ENCODE data around the gene UST. TPM values are rescaled to one million over a fixed set of nuclear protein-coding genes. Genes with fewer than 3 reads are reported as not detected.
A peak's percentile ranks its signal among the peaks of the same experiment; 100 is the strongest.

The UST gene
- total RNA-seq, 1 donor from 2014 or later, result 4.4 TPM

DNA sequence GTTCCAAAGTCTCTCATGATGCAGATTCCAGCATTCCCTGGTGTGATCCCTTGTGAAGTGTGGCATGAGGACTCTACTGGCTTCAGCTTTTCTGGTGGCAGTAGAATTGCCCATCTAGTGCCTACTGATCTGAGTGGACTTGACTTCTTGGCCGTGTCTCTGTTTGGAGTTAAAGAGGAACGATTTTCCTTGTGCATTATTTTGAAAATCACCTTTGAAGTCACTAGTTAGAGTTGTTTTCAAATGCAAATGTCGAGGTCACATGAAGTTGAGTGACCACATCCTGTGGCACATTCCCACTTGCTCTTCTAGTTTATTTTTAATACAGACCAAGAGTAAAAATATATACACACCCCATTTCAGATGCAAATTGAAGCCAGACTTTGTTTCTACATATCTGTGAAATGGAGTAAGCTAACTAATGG is 300.0 kb downstream of the UST start:
- no peak for DNase-seq (ENCODE audit: missing footprints)
- no peak for ATAC-seq
- intact Hi-C loops (cut with DNase I), result no loop called here

DNA sequence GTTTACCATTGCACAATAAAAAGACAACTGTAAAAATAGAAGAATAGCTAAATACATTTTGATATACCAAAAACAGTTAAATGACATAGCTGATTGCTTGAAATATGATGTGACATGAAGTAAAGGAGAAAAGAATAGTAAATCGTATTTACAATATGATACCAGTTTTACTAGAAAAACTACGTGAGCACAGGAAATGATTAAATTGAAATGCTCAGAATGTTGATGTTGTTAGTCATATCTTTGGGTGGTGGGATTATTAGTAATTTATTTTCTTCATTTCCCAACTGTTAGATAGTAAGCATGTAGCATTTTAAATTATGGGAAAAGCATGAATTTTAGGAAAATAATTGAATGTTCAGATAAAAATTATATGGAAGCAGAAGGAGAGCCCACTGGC is 302.4 kb downstream of the UST start:
- intact Hi-C loops (cut with DNase I), result no loop called here
- no peak for ATAC-seq

DNA sequence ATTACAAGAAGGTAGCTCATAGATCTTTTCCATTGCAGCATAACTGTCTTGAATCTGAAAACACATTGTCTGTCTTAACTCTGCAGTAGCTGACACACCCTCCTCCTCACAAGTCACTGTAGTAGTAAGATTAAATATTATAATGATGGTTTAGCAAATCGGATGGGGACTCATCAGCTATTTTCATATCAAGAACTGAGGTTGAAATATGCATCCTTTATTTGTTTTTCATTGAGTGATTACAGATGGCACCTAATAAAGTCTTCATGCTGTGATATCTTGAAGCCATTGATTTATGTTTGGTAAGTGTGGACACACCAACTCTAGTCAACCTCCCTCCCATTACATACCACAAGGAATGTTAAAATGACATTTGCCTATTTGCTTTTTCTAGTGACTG is 303.3 kb downstream of the UST start:
- intact Hi-C loops (cut with DNase I), result no loop called here
- ATAC-seq, result no peak
- DNase-seq (ENCODE audit: missing footprints), result no peak

More for the DNA sequence above, 302.4 kb downstream of the UST start:
- DNase-seq (ENCODE audit: missing footprints), result no peak

DNA sequence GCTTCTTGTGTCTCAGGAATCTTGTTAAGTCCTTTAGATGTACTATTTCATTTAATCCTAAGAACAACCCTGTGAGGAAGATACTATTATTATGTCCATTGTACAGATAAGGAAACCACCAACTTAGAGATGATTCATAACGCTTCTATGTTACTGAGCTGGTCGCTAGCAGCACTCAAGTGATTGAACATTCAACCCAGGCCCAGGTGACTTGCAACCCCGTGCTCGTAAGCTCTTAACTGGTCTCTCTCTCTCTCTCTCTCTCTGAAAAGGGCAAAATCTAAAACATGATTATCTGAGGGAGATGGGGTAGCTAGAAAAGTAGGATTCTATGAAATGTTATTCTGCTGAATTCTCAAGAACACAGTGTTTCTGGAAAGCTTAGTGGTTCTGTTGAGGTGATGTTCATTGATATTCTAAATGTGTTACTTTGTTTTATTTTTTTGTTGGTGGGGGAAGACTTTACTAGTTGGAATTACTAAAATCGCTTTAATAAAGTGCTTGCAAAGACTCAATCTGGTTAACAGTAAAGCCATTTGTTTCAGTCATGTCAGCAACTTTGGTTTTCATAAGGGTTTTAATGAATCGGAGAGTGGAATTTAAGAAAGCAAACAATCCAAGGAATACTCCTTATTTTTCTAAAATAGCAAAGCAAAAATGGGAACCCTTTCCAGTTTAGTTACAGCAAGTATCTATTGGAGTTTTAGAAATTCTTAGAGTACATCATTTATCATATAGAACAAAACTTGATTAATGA is 305.7 kb downstream of the UST start:
- ATAC-seq, result no peak
- intact Hi-C loops (cut with DNase I), result no loop called here
- no peak for DNase-seq (ENCODE audit: missing footprints)

DNA sequence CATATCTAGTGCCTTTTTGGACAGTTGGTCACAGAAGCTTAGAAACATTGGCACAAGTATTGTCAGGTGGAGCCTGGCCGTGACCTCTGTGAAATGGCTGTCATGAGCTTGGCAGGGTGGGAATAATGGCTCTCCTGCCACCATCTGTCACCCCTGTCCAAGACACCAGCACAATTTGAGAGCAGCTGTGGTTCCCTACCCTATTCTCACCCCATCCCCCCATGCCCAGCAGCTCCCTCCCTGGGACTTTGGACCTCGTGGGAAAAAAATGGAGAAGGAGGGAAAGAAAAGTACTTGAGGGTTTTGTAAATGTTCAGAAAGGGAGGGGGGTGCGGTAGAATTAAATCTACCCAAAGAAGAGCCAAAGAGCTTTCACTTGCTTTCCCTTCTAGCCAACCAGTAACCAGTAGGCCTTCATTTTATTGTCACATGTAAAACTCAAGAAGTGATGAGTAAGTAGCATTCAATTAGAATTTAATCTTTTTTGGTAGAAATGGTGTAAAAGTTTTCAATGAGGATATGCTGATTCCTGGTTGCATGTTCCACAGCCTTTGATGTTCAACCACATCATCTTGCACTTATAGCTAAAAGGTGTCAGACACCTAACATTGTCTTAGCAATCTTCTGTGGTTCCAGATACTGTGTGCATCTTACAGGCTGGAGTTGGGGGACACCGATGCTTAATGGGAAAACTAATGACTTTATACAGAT is 307.2 kb downstream of the UST start:
- ATAC-seq, result peak; percentile 10
- no peak for DNase-seq (ENCODE audit: missing footprints)
- intact Hi-C loops (cut with DNase I), result no loop called here

DNA sequence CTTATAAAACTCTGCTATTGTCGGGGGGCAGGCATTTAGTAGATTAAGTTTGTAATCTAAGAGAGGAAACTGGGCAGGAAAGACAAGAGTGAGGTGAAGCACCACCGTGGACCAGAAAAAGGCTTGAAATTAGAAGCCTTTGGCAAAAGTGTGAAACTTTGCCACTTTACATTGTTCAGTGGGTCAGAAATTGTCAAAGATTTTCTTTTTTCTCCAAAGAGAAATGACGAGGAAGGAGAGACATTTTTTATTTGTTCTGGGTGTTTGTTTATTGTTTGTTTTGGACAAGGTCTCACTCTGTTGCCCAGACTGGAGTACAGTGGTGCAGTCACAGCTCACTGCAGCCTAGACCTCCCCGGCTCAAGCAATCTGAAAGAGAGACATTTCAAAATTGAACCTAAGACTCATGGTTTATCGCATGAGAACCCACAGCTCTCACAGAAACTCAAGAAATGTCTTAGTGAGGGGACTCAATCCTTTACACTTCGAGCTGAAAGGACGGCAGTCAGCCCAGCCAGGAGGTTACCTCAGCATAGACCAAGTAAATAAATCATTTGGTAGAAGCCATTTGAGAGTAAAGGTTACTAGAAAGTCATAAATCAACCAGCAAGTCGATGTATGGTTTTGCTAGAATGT is 307.8 kb downstream of the UST start:
- ATAC-seq, result no peak
- intact Hi-C loops (cut with DNase I), result no loop called here
- no peak for DNase-seq (ENCODE audit: missing footprints)

DNA sequence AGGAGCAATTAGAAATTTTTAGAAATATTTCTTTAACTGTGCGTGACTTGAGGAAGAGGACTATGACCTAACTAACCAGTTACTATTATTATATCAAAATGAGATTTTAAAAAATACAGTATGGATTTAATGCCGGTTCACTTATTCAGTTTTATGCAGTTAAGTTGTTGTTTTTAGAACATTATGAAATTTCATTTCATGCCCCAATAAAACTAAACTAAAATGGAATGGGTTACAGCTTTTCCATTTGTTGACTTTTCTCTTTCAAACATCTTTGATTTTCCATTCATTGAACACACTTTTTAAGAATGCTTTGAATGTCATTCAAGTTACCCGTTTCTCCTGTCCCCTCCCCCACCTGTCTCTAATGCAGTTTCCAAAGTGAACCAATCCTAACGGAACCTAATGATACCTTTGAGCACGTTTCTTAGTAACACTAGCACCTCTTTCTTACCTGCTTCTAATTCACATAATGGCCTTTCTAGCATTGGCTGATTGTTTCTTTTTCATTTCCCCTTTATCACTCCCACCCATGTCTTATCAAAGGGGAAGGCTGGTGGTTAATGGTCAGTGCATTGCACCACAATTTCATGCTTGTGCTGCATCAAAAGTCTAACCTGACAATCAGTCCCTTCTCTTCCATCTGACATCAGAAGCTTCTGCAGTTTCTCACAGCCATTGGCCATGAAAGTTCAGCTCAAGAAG is 308.5 kb downstream of the UST start:
- intact Hi-C loops (cut with DNase I), result no loop called here
- ATAC-seq (no peak), DNase-seq (ENCODE audit: missing footprints) (no peak)

DNA sequence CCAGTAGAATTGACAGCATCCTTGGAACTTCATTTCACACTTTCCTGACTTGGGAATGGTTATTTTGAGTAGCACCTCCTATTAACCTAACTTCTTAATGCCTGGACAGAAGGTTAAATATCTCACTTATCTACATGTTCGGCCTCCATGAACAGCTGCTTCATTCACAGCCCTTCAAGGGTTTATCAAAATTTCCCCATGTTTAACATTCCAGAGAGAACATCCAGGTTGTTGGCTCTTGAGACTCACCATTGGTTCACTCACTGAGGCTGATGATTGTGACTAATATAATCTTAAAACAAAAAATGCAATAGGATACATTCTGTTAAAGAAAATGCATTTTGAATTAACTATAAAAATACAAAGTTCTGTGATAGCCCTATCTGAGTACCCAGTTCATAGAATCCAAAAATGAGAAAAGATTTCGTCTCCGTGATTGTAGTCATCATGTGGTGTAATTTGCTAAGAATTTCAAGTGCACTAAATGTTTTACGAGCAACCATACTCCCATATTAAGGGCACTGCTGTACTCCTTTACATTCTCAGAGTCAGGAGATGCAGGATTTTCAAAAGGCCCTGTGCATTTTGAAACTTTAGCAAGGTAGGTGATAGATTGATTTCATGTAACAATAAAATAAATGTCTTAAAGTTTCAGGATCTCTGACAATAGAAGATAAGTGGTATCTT is 310.1 kb downstream of the UST start:
- ATAC-seq, result no peak
- no peak for DNase-seq (ENCODE audit: missing footprints)
- intact Hi-C loops (cut with DNase I), result no loop called here

DNA sequence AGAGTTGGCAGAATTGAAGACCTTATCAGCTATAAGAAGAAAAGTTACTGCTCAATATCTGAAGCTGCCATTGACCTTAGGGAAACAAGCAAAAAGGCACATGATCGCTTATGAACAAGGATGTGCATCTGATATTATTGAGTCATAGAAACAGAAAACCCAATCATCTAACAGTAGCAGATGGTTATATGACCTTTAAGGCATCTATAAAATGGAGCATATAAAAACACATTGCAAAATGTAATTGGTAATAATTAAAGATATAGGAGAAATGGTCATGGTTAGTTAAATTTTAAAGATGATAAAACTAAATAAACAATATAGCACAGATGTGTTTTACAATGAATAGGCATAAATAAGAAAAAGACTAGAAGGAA is 310.6 kb downstream of the UST start:
- intact Hi-C loops (cut with DNase I), result no loop called here
- no peak for ATAC-seq

DNA sequence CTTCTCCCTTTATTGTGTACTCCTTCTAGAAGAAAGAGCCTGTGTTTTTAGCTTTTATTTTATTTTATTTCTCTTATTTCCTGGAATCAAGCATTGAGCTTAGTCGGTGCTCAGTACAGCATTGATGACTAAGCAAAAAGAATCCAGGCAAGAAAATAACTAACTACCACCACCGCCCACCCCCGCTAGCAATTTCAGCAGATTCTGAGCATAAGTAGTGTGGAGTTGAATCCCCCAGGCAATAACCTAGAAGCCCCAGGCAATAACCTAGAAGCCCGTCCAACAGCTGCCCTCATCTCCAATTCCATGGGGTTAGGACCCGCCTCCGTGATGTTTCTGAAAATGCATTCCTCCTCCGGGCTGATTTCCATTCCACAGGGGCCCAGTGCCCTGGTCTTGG is 312.7 kb downstream of the UST start:
- DNase-seq (ENCODE audit: missing footprints) (no peak), ATAC-seq (no peak)
- intact Hi-C loops (cut with DNase I), result no loop called here

More for the DNA sequence above, 310.6 kb downstream of the UST start:
- DNase-seq (ENCODE audit: missing footprints), result no peak

DNA sequence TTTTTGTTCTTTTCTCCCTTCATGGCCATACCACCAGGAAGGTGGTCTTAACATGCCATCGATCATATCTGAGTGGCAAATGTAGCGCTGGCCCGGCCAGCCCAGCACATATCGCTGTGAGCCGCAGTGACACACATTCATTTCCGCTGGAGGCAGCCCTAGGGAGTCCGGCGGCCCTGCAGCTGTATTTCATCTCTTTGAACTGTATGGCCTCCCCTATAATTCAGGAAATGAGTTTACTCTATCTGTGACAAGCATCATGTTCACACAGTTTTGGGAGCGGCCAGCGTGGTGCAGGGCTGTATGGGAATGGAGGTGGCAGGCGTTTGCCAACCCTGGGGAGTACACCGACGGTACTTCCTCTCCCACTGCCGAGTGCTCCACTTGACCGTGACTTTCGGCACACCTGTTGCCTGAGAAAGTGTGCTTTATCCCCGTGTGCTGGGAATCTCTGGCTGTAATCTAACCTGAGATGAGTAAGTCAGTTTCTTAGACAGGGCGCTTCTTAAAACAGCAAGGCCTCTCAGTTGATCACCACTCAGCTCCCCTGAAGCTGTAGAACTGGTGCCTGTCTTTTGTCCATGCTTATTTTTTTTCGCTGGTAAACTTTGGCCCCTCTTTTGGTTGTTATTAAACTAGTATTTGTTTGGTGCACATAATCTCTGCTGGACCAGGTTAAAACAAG is 313.6 kb downstream of the UST start:
- intact Hi-C loops (cut with DNase I), result no loop called here
- peak; percentile 48 for ATAC-seq
- no peak for DNase-seq (ENCODE audit: missing footprints)

DNA sequence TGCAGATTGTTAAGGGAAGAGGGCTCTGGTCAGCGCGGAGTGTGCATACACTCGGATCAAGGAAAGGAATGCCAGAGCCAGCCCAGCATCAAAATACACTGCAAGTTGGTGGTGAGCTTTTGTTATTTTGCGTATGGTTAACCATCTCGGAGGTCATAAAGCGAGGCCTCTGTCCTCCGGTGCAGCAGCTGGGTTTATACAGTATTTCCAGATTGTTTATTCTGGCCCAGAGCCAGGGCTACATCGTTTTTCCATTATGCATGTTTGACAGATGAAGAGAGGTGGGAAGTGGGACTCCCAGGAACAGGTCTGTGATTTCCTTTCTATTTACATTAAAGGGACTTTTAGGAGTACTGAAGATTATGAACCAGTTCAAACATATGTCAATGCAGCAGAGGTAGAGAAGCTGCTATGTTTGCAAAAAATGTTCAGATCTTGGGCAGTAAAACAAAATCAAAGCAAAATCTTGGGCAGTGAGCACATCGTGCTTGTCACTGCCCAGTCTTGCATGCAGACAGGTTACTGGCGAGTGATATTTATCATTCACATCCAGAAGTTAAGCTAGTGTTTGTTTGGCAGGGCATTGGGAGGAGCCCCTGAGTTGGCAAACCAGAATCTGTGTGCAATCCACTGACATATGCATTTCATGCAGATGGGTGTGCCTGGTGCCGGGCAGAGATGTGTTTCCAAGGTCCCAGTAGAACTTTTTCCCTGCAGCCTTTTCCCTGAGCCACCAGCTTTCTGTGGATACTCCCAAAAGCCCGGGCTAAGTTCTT is 314.3 kb downstream of the UST start:
- intact Hi-C loops (cut with DNase I), result no loop called here
- no peak for DNase-seq (ENCODE audit: missing footprints)
- no peak for ATAC-seq

DNA sequence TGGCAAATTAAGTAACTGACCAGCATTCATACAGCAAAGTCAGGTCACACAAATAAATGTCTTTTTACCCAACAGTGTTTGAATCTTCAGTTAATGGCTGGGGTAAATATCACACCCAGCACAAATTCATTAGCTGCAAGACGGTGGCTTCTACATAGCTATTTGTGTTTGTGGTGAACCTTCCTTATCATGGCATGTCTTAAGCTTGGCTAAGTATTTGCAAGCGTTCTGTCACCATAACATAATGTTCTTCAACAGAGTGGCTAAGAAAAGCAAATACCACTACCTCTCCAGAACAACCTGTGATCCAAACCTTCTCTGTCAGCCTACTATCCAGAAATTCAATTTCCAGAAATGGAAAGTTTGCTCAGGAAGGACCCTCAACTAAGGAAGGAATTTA is 315.1 kb downstream of the UST start:
- no peak for DNase-seq (ENCODE audit: missing footprints)
- intact Hi-C loops (cut with DNase I), result no loop called here
- ATAC-seq, result no peak

DNA sequence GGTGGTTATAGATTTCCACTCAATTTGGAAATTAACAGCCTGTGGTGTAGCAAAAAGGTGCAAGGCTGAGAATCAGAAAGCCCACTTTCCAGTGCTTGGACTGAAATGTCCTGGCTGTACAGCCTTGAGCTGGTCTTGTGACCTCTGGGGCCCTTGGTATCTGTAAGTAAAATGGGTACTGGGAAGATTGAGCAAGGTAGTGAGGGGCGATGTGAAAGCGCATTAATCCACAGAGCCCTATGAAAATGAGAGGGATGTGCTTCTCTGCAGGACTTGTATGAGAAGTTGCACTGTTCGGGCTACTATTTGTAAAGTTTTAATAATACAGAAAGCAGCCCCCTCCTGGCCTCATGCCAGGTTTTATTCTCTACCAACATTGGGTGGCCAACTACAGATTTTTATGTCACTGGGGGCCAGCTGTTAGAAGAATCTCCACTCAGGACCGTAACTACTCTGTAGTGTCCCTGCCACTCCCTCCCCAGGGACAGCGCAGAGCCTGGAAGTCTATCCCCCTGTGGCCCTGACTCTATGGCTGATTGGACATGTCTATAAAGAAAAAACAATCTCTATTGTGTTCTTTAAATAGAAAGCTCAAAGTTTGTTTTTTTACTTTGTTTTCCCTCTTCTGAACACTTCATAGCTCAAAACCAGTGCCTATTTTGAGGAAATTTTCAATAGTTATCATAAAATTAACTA is 316.0 kb downstream of the UST start:
- no peak for DNase-seq (ENCODE audit: missing footprints)
- intact Hi-C loops (cut with DNase I), result no loop called here
- ATAC-seq, result no peak

DNA sequence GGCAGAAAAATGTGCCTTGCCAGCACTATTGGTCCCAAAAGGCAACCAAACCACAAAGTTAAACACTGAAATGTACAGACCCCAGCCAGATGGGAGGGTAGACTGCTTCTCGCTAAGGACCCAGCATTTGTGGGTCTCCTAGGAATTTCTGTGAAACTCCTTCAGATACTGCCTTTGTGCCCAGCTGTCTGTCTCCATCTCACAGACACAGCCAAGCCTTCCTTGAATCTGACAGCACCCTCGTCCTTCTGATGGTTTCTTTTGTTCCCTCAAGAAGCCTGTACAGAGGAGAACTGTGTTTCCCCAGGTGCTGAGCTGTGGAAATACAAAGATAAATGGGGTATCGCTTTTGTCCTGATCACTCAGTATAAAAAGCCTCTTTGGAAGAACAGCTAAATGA is 316.6 kb downstream of the UST start:
- DNase-seq (ENCODE audit: missing footprints) (no peak), ATAC-seq (no peak)
- intact Hi-C loops (cut with DNase I), result no loop called here

DNA sequence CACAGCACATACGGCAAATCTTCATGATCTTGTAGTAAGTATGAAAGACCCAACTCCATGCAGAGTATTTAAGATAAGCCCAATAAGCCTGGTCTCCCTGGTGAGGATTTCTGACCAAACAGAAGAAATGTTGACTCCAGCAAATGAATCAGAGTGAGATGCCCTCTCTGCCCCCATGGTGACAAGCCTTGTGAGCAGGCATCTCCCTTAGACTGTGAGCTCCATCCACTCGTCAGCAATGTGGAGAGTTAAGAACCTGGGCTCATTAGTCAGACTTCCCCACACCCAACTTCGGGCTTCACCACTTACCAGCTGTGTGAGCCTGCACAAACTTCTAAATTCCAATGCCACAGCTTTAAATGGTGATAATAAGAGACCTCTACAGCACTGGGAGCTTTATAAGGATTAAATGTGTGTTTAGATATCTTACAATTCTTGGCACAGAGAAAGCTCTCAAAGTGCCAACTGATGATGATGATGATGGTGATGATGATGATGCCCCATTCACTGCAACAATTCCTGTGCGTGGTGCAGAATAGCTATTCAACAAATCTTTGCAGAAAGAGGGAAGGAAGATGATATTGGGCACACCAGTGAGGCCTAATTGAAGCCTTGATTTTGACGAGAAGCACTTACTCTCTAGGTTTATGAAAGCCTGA is 317.3 kb downstream of the UST start:
- no peak for DNase-seq (ENCODE audit: missing footprints)
- intact Hi-C loops (cut with DNase I), result no loop called here
- no peak for ATAC-seq

DNA sequence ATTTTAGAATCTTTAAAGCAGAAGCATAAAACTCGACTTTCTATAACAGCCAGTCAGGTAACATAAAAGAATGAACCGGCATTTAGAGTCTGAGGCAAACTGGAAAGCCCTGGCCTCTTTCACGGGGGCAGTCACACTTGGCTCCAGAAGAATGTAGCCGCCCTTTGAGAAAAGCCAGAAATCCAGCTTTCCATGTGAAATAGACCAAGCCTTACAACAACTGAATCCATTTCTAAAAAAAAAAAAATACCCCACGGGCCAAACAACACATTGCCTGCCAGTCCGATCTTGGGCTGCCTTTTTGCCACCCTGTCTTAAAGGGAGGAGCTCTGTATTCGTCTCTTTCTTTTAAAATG is 317.8 kb downstream of the UST start:
- ATAC-seq (no peak), DNase-seq (ENCODE audit: missing footprints) (no peak)
- intact Hi-C loops (cut with DNase I), result no loop called here
